ENCODE data around the gene IL9.

- TF ChIP-seq CTCF (IDR thresholded peaks at IDR 0.05) (no peak), POLR2A (IDR thresholded peaks at IDR 0.05) (no peak)
Observed at GRCh38 chr5:135864503-135865435, 30.9 kb downstream of the IL9 start.

All from body of pancreas (tissue), 4 donors.